NCI-H2107 treated with DMSO at 0.1 percent for 48 hours (cell line): Measurements from ENCODE around the gene IL13.

Source experiments
- DNase-seq: peaks from one replicate; lab custom pipeline; 2025; ENCODE audit not compliant: unreplicated experiment; lab: John Stamatoyannopoulos, UW

Gene IL13

GRCh38 chr5:132669966-132670882 is 12.3 kb downstream of the IL13 start:
- DNase-seq, result no peak

GRCh38 chr5:132671000-132671399 is 13.0 kb downstream of the IL13 start:
- no peak for DNase-seq

- DNase-seq, result no peak
Measured at GRCh38 chr5:132673488-132673887, 15.5 kb downstream of the IL13 start.

GRCh38 chr5:132673939-132674630 is 16.1 kb downstream of the IL13 start, which contains the start of gene IL4:
TSS of gene IL4 (plus strand) at chr5:132673989. CDS start at chr5:132674051, 62 bp downstream.
- DNase-seq, result no peak

GRCh38 chr5:132674671-132675506 is 16.9 kb downstream of the IL13 start:
- no peak for DNase-seq

- no peak for DNase-seq
Measured at GRCh38 chr5:132675936-132676689, 18.1 kb downstream of the IL13 start.

- no peak for DNase-seq
Measured at GRCh38 chr5:132677191-132677590, 19.2 kb downstream of the IL13 start.

- no peak for DNase-seq
Measured at GRCh38 chr5:132677682-132678400, 19.9 kb downstream of the IL13 start.

GRCh38 chr5:132678735-132679134 is 20.8 kb downstream of the IL13 start:
- DNase-seq, result no peak

GRCh38 chr5:132679166-132679565 is 21.2 kb downstream of the IL13 start:
- no peak for DNase-seq

GRCh38 chr5:132679717-132680380 is 21.9 kb downstream of the IL13 start:
- no peak for DNase-seq

- no peak for DNase-seq
Measured at GRCh38 chr5:132680780-132681475, 23.0 kb downstream of the IL13 start.

- no peak for DNase-seq
Measured at GRCh38 chr5:132681476-132681831, 23.5 kb downstream of the IL13 start.

GRCh38 chr5:132681983-132682382 is 24.0 kb downstream of the IL13 start:
- no peak for DNase-seq

GRCh38 chr5:132684491-132684890 is 26.5 kb downstream of the IL13 start:
- no peak for DNase-seq

GRCh38 chr5:132684922-132685720 is 27.1 kb downstream of the IL13 start:
- no peak for DNase-seq

GRCh38 chr5:132686193-132686592 is 28.2 kb downstream of the IL13 start:
- no peak for DNase-seq

GRCh38 chr5:132687995-132688394 is 30.0 kb downstream of the IL13 start:
- no peak for DNase-seq
